Kidney (tissue), 14 donors: ENCODE results near the gene C1orf185. TPM values are rescaled to one million over a fixed set of nuclear protein-coding genes. Genes with fewer than 3 reads are reported as not detected.
"Not testable (repeated sequence)": the region's sequence is repeated elsewhere in the genome, so short reads cannot be mapped to it uniquely, and the experiment has no call there.

Experiments used
- DNase-seq, 5 donors: peaks; one replicate each; pipeline ENCODE4 v3.0.0-alpha.2; 2013 to 2020
- FAIRE-seq: peaks from 2 replicates; lab custom pipeline; 2012; peaks lifted over from hg19 to GRCh38; lab: Jason Lieb, UNC
- H3K27ac ChIP-seq, 2 donors: one replicate each; pipeline ENCODE4 v1.7.0; 2013; ENCODE audit warnings: low read depth in 2 of 2, low read length in 2 of 2, inconsistent platforms in 1 of 2
- H3K27me3 ChIP-seq: one replicate; pipeline ENCODE4 v1.7.1; 2013; ENCODE audit warnings: low read length, inconsistent platforms; ENCODE audit not compliant: control insufficient read depth, insufficient read depth
- H3K36me3 ChIP-seq, 3 donors: one replicate each; pipeline versions ENCODE4 v1.7.0 to v1.7.1; 2013; ENCODE audit warnings: low read length in 3 of 3, control low read depth in 1 of 3, inconsistent platforms in 1 of 3; ENCODE audit not compliant: insufficient read depth in 3 of 3, control insufficient read depth in 2 of 3
- H3K4me1 ChIP-seq, 3 donors: one replicate each; pipeline versions ENCODE4 v1.7.0 to v1.7.1; 2013; ENCODE audit warnings: low read length in 3 of 3, inconsistent platforms in 1 of 3, low read depth in 1 of 3; ENCODE audit not compliant: control insufficient read depth in 2 of 3, insufficient read depth in 2 of 3
- H3K4me3 ChIP-seq, 3 donors: one replicate each; pipeline versions ENCODE4 v1.7.0 to v1.8.1; 2013; ENCODE audit warnings: low read length in 3 of 3, control low read depth in 1 of 3, inconsistent platforms in 1 of 3
- H3K9ac ChIP-seq, 3 donors: one replicate each; pipeline versions ENCODE4 v1.7.0 to v1.7.1; 2013; ENCODE audit warnings: low read length in 3 of 3, control low read depth in 1 of 3, inconsistent platforms in 1 of 3
- H3K9me3 ChIP-seq, 3 donors: one replicate each; pipeline versions ENCODE4 v1.7.0 to v1.7.1; 2013; ENCODE audit warnings: low read length in 3 of 3, control low read depth in 1 of 3, inconsistent platforms in 1 of 3; ENCODE audit not compliant: control insufficient read depth in 2 of 3, insufficient read depth in 1 of 3
- intact Hi-C: fragments of 100-400 bp; cut with DNase I; formaldehyde crosslinking; loops from one replicate; pipeline ENCODE4 v1.11.1; 2022
- polyA plus RNA-seq: library from polyadenylated mRNA; stranded (reverse); fragments of 350-450 nt; fragmentation: Illumina TruSeq; extraction: RNeasy Lipid Tissue Mini Kit (QIAGEN cat#74804); gene quantifications from one replicate; pipeline ENCODE4 v1.2.3, GENCODE V29; 2014; ENCODE audit warnings: low read depth, low replicate concordance; ENCODE audit not compliant: insufficient read depth
- total RNA-seq: library from RNA; stranded (reverse); fragmentation: NEBNext Ultra II Directional; extraction: Animal tissue kit (Norgen Biotek cat#: 25700); gene quantifications from one replicate; pipeline ENCODE4 v1.2.1, GENCODE V29; 2021
- TF ChIP-seq, protein P1 (sequence below): IDR thresholded peaks from 3 replicates; pipeline ENCODE4 v1.5.1; 2012; ENCODE audit warnings: mild to moderate bottlenecking, moderate library complexity, borderline replicate concordance; ENCODE audit not compliant: insufficient read depth; ENCODE audit errors: extremely low read depth
- donor health status: control.
- donor health status: control.
- donor health status: control.
- donor health status: control.
- donor health status: control.
- donor health status: DM: yes; HTN: yes; CAD: no.
- donor health status: Normal renal cell carcinoma (clear cell type).

The C1orf185 gene
- total and polyA plus RNA-seq, 2 donors from 2014 or later = not detected

DNA sequence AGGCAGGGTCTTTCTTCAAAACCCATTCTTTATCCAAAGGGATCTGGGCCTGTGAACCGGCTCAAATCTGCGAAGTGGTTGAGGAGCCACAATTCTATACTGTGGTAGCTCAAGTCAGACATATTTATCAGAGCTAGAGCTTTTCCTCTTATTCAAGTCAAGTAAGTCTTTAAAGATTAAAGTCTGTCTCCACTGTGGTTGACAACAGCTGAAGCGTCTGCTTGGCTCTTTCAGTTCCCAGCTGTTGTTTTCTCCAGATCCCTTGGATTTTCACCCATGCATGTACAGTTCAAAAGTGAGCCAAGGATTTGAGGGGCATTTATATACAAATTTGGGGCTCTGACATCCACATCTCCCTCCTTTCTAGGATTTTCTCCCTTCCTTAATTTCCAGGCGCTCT, 66.9 kb downstream of the C1orf185 start:
- DNase-seq = no peak
- no peak for FAIRE-seq
- Histone ChIP-seq H3K36me3 (no peaks in the 10 kb centered on the region), H3K4me1 (peaks cover 0 to 2% (median 0%) of the 10 kb centered on the region in 3 donors), H3K27me3 (no peaks in the 10 kb centered on the region), H3K4me3 (no peak overlapping the region), H3K9me3 (no peaks in the 10 kb centered on the region), H3K9ac (no peak overlapping the region), H3K27ac (no peak overlapping the region)
- TF ChIP-seq, protein P1, sequence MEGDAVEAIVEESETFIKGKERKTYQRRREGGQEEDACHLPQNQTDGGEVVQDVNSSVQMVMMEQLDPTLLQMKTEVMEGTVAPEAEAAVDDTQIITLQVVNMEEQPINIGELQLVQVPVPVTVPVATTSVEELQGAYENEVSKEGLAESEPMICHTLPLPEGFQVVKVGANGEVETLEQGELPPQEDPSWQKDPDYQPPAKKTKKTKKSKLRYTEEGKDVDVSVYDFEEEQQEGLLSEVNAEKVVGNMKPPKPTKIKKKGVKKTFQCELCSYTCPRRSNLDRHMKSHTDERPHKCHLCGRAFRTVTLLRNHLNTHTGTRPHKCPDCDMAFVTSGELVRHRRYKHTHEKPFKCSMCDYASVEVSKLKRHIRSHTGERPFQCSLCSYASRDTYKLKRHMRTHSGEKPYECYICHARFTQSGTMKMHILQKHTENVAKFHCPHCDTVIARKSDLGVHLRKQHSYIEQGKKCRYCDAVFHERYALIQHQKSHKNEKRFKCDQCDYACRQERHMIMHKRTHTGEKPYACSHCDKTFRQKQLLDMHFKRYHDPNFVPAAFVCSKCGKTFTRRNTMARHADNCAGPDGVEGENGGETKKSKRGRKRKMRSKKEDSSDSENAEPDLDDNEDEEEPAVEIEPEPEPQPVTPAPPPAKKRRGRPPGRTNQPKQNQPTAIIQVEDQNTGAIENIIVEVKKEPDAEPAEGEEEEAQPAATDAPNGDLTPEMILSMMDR = no peak
- intact Hi-C loops = no loop called here

DNA sequence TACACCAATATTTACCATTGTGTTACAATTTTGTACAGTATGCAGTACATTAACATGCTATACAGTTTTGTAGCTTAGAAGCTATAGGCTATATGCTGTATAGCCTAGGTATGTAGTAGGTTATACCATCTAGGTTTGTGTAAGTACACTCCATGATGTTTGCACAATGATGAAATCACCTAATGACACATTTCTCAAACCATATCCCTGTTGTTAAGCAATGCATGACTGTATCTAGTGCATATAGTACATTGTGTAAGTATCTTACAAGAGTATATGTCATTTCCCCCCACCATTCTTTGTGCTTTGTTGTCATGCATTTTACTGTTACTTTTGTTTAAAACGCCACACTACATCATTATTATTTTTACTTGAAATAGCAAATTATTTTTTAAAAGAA, 68.3 kb downstream of the C1orf185 start:
- Histone ChIP-seq H3K27ac (no peak overlapping the region), H3K4me1 (peaks cover 0 to 2% (median 0%) of the 10 kb centered on the region in 3 donors), H3K36me3 (no peaks in the 10 kb centered on the region), H3K27me3 (no peaks in the 10 kb centered on the region), H3K9ac (no peak overlapping the region), H3K9me3 (no peaks in the 10 kb centered on the region), H3K4me3 (no peak overlapping the region)
- DNase-seq (no peak), FAIRE-seq (no peak)
- TF ChIP-seq, protein P1 = no peak
- intact Hi-C loops = no loop called here

DNA sequence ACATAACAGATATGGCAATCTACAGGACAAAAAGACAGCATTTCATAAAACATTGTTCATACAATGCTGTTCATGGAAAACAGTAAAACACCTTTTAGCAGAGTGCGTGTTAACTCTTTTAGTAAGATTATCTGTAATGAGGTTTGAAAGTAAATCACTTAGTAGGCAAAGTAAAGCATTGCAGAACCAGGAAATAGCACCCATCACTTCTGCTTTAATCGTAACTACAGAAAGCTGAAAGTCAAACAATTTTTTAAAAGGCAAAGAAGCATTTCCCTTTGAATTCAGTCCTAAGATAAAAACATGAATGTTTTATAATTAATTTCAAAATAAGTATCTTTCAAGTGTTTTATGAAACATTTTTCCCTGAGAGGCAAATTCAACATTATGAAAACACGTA, 70.8 kb downstream of the C1orf185 start:
- no peak for FAIRE-seq
- Histone ChIP-seq H3K9ac (no peak overlapping the region), H3K36me3 (no peaks in the 10 kb centered on the region), H3K4me1 (peaks cover 0 to 2% (median 0%) of the 10 kb centered on the region in 3 donors), H3K27ac (no peak overlapping the region), H3K27me3 (no peaks in the 10 kb centered on the region), H3K4me3 (no peak overlapping the region), H3K9me3 (no peaks in the 10 kb centered on the region)
- intact Hi-C loops = no loop called here
- no peak for DNase-seq
- TF ChIP-seq, protein P1 = no peak

DNA sequence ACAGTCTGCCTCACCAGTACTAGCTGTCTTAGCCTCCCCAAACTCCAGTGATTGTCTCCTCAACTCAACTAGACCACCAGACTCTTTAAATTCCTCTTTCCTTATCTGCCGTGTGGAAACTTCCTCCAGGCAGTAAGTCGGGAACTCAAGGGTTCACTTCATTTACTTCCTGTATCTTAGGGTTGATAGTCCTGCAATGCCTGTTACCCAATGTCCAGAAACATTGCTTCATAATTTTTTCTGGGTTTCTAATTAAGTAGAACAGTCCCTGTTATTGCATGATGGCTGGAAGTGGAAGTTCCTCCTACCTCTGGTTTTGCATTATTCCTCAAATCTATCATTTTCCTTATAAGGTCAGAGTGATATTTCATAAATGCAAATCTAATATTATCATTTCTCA, 73.2 kb downstream of the C1orf185 start:
- no peaks in the 10 kb centered on the region for H3K36me3 ChIP-seq
- H3K9me3 ChIP-seq = no peaks in the 10 kb centered on the region
- TF ChIP-seq, protein P1 = no peak
- H3K4me3 ChIP-seq = no peak overlapping the region
- H3K9ac ChIP-seq = no peak overlapping the region
- no peak for FAIRE-seq
- H3K4me1 ChIP-seq = no peaks in the 10 kb centered on the region
- intact Hi-C loops = no loop called here
- DNase-seq = no peak
- no peak overlapping the region for H3K27ac ChIP-seq
- no peaks in the 10 kb centered on the region for H3K27me3 ChIP-seq

DNA sequence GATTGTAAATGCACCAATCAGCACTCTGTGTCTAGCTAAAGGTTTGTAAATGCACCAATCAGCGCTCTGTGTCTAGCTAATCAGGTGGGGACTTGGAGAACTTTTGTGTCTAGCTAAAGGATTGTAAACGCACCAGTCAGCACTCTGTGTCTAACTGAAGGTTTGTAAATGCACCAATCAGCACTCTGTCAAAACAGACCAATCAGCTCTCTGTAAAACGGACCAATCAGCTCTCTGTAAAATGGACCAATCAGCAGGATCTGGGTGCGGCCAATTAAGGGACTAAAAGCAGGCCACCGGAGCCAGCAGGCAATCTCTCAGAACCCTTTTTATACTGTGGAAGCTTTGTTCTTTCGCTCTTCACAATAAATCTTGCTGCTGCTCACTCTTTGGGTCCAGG, 76.0 kb downstream of the C1orf185 start:
- H3K27ac ChIP-seq, H3K36me3 ChIP-seq, H3K4me3 ChIP-seq, FAIRE-seq, H3K27me3 ChIP-seq, H3K4me1 ChIP-seq, intact Hi-C loops, H3K9me3 ChIP-seq, H3K9ac ChIP-seq, DNase-seq: not testable (repeated sequence)
